Measurements from ENCODE around the gene UBE2I. TPM values are rescaled to one million over a fixed set of nuclear protein-coding genes. Genes with fewer than 3 reads are reported as not detected.

The UBE2I gene
- total and polyA plus RNA-seq, 4 donors = 19.4 to 23.9 (median 22.5) TPM

GRCh38 chr16:1356061-1356900, 46.8 kb downstream of the UBE2I start:
- H3K4me1 ChIP-seq (ENCODE audit: control insufficient read depth in 4 of 4, insufficient read depth in 4 of 4, low read length in 3 of 4) = peaks cover 2 to 40% (median 21%) of the 10 kb centered on the region in 4 donors
- H3K27ac ChIP-seq (ENCODE audit: low read depth in 1 of 2, low read length in 2 of 2) = no peak overlapping the region
- 81% methylated on average over 33 of the region's 33 CpGs for WGBS
- H3K9me3 ChIP-seq (ENCODE audit: control insufficient read depth in 4 of 4, low read length in 3 of 4) = no peaks in the 10 kb centered on the region
- H3K36me3 ChIP-seq (ENCODE audit: control insufficient read depth in 4 of 4, insufficient read depth in 3 of 4, low read depth in 1 of 4, low read length in 3 of 4) = peaks cover 0 to 8% (median 3%) of the 10 kb centered on the region in 4 donors
- TF ChIP-seq FOXA2 (IDR thresholded peaks at IDR 0.05) (no peak), RAD21 (IDR thresholded peaks at IDR 0.05) (no peak), HNF4A (conservative IDR thresholded peaks at IDR 0.05) (no peak), RXRA (IDR thresholded peaks at IDR 0.05) (no peak), REST (IDR thresholded peaks at IDR 0.05) (no peak), TAF1 (conservative IDR thresholded peaks at IDR 0.05) (no peak), FOXA1 (IDR thresholded peaks at IDR 0.05) (no peak), ATF3 (IDR thresholded peaks at IDR 0.05) (no peak), HNF4G (IDR thresholded peaks at IDR 0.05) (no peak), CTCF (IDR thresholded peaks at IDR 0.05; ENCODE audit: low read depth, low read length, missing input control) (no peak), MAX (IDR thresholded peaks at IDR 0.05) (no peak), GABPA (IDR thresholded peaks at IDR 0.05 in 1 of 2, conservative IDR thresholded peaks at IDR 0.05 in 1 of 2) (no peak)
- H3K27me3 ChIP-seq (ENCODE audit: control insufficient read depth in 4 of 4, insufficient read depth in 4 of 4, low read length in 3 of 4) = no peaks in the 10 kb centered on the region
- no peak overlapping the region for H3K9ac ChIP-seq (ENCODE audit: low read depth in 1 of 2, low read length in 2 of 2)
- no peak for DNase-seq (ENCODE audit: low spot score)
- H3K4me3 ChIP-seq (ENCODE audit: low read depth in 1 of 3, low read length in 3 of 3) = no peak overlapping the region

GRCh38 chr16:1357906-1358566, 48.6 kb downstream of the UBE2I start:
- DNase-seq (ENCODE audit: low spot score) = no peak
- 89% methylated on average over 19 of the region's 19 CpGs for WGBS
- H3K36me3 ChIP-seq (ENCODE audit: control insufficient read depth in 4 of 4, insufficient read depth in 3 of 4, low read depth in 1 of 4, low read length in 3 of 4) = peaks cover 0 to 24% (median 14%) of the 10 kb centered on the region in 4 donors

More at GRCh38 chr16:1357906-1358566, 48.6 kb downstream of the UBE2I start:
- TF ChIP-seq NR2F2 (IDR thresholded peaks at IDR 0.05) (no peak), TAF1 (conservative IDR thresholded peaks at IDR 0.05) (no peak), RXRA (IDR thresholded peaks at IDR 0.05) (no peak), JUND (IDR thresholded peaks at IDR 0.05) (no peak), YY1 (IDR thresholded peaks at IDR 0.05) (no peak), HNF4A (conservative IDR thresholded peaks at IDR 0.05) (no peak), FOXA2 (IDR thresholded peaks at IDR 0.05) (no peak), GABPA (IDR thresholded peaks at IDR 0.05 in 1 of 2, conservative IDR thresholded peaks at IDR 0.05 in 1 of 2) (no peak), ATF3 (IDR thresholded peaks at IDR 0.05) (no peak)
- Histone ChIP-seq H3K9ac (ENCODE audit: low read depth in 1 of 2, low read length in 2 of 2) (no peak overlapping the region), H3K27me3 (ENCODE audit: control insufficient read depth in 4 of 4, insufficient read depth in 4 of 4, low read length in 3 of 4) (no peaks in the 10 kb centered on the region), H3K4me3 (ENCODE audit: low read depth in 1 of 3, low read length in 3 of 3) (no peak overlapping the region), H3K4me1 (ENCODE audit: control insufficient read depth in 4 of 4, insufficient read depth in 4 of 4, low read length in 3 of 4) (peaks cover under 1 to 26% (median 10%) of the 10 kb centered on the region in 4 donors), H3K27ac (ENCODE audit: low read depth in 1 of 2, low read length in 2 of 2) (no peak overlapping the region), H3K9me3 (ENCODE audit: control insufficient read depth in 4 of 4, low read length in 3 of 4) (no peaks in the 10 kb centered on the region)
